MM.1S (cell line): ENCODE results near the gene NRXN3.

Source experiments
- DNase-seq: peaks from one replicate; pipeline ENCODE4 v3.0.0-alpha.2; 2015
- H2AFZ ChIP-seq: fragments of 300-600 bp; sonication (generic); 2 replicates; pipeline ENCODE4 v1.6.0; 2016; ENCODE audit warnings: antibody characterized with exemption, low read length
- H3F3A ChIP-seq: fragments of 300-600 bp; sonication (generic); 2 replicates; pipeline ENCODE4 v1.6.1; 2016; ENCODE audit warnings: mild to moderate bottlenecking, antibody characterized with exemption, low read length, moderate library complexity, mixed read lengths; ENCODE audit not compliant: insufficient read depth
- H3K27ac ChIP-seq: fragments of 300-600 bp; sonication (generic); 2 replicates; pipeline ENCODE4 v1.5.1; 2016; ENCODE audit warnings: mild to moderate bottlenecking, low read length
- H3K27me3 ChIP-seq: fragments of 300-600 bp; sonication (generic); replicated peaks from 2 replicates; pipeline ENCODE4 v1.6.0; 2016; ENCODE audit warnings: low read length; ENCODE audit not compliant: insufficient read depth
- H3K36me3 ChIP-seq: fragments of 300-600 bp; sonication (generic); replicated peaks from 2 replicates; pipeline ENCODE4 v1.6.1; 2016; ENCODE audit warnings: mild to moderate bottlenecking, low read length, mixed read lengths; ENCODE audit not compliant: insufficient read depth
- H3K4me1 ChIP-seq: fragments of 300-600 bp; sonication (generic); 2 replicates; pipeline ENCODE4 v1.6.1; 2016; ENCODE audit warnings: low read length, mixed read lengths
- H3K4me2 ChIP-seq: fragments of 300-600 bp; sonication (generic); 2 replicates; pipeline ENCODE4 v1.6.0; 2016; ENCODE audit warnings: low read depth, low read length
- H3K4me3 ChIP-seq: fragments of 300-600 bp; sonication (generic); 2 replicates; pipeline ENCODE4 v1.5.1; 2016; ENCODE audit warnings: low read length, mixed read lengths
- H3K79me2 ChIP-seq: fragments of 300-600 bp; sonication (generic); 2 replicates; pipeline ENCODE4 v1.6.1; 2016; ENCODE audit warnings: mixed run types, low read length, mixed read lengths
- H3K9ac ChIP-seq: fragments of 300-600 bp; sonication (generic); 2 replicates; pipeline ENCODE4 v1.6.1; 2016; ENCODE audit warnings: low read length, mixed read lengths
- H3K9me2 ChIP-seq: fragments of 300-600 bp; sonication (generic); replicated peaks from 2 replicates; pipeline ENCODE4 v1.6.1; 2016; ENCODE audit warnings: mild to moderate bottlenecking, low read length, mixed read lengths; ENCODE audit not compliant: insufficient read depth
- H3K9me3 ChIP-seq: fragments of 300-600 bp; sonication (generic); replicated peaks from 2 replicates; pipeline ENCODE4 v1.6.1; 2016; ENCODE audit warnings: mild to moderate bottlenecking, low read length, mixed read lengths; ENCODE audit not compliant: insufficient read depth
- H4K20me1 ChIP-seq: fragments of 300-600 bp; sonication (generic); 2 replicates; pipeline ENCODE4 v1.6.1; 2016; ENCODE audit warnings: mild to moderate bottlenecking, low read length, moderate library complexity, mixed read lengths; ENCODE audit not compliant: insufficient read depth
- EZH2 ChIP-seq: fragments of 300-600 bp; sonication (generic); optimal IDR thresholded peaks from 2 replicates; pipeline ENCODE3; 2017; ENCODE audit warnings: low read depth, mild to moderate bottlenecking, antibody characterized with exemption, low read length, mixed read lengths
- EZH2phosphoT487 ChIP-seq: fragments of 300-600 bp; sonication (generic); IDR thresholded peaks from 2 replicates; pipeline ENCODE4 v1.6.1; 2018; ENCODE audit warnings: antibody characterized with exemption, low read length
- TF ChIP-seq, protein P1 (sequence below): fragments of 300-600 bp; sonication (generic); IDR thresholded peaks from 2 replicates; pipeline ENCODE4 v1.5.1; 2016; ENCODE audit warnings: antibody characterized with exemption, low read length, mixed read lengths

The NRXN3 gene

DNA sequence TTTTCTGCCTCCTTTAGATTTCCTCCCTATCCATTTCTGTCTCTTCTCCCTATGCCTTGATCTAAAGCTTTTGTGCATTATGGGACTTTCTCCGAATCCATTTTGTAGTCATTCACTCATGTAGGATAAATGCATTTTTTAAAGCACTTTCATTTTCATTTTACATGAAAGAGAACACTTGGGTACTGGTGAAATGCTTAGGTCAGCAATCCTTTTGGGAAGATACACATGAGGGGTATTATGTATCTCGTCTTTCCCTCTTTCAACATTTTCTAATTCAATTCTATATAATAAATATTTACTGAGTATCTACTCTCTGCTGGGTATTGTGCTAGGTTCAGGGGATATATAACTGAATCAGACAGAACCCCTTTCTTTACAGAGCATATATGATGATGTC is 577.6 kb downstream of the NRXN3 start:
- H2AFZ ChIP-seq = no peak overlapping the region
- H3K4me3 ChIP-seq = no peak overlapping the region
- H3K4me1 ChIP-seq = peaks cover 43% of the 10 kb centered on the region
- H3K9me2 ChIP-seq = no peaks in the 10 kb centered on the region
- H4K20me1 ChIP-seq = no peaks in the 10 kb centered on the region
- no peaks in the 10 kb centered on the region for H3K79me2 ChIP-seq
- H3K27me3 ChIP-seq = no peaks in the 10 kb centered on the region
- peaks cover 14% of the 10 kb centered on the region for H3F3A ChIP-seq
- no peaks in the 10 kb centered on the region for H3K36me3 ChIP-seq
- H3K9ac ChIP-seq = no peak overlapping the region
- H3K4me2 ChIP-seq = peak overlapping the region; percentile 24; the same call in 1 of the 2 replicates
- TF ChIP-seq EZH2 (no peak), EZH2phosphoT487 (no peak)
- TF ChIP-seq, protein P1, sequence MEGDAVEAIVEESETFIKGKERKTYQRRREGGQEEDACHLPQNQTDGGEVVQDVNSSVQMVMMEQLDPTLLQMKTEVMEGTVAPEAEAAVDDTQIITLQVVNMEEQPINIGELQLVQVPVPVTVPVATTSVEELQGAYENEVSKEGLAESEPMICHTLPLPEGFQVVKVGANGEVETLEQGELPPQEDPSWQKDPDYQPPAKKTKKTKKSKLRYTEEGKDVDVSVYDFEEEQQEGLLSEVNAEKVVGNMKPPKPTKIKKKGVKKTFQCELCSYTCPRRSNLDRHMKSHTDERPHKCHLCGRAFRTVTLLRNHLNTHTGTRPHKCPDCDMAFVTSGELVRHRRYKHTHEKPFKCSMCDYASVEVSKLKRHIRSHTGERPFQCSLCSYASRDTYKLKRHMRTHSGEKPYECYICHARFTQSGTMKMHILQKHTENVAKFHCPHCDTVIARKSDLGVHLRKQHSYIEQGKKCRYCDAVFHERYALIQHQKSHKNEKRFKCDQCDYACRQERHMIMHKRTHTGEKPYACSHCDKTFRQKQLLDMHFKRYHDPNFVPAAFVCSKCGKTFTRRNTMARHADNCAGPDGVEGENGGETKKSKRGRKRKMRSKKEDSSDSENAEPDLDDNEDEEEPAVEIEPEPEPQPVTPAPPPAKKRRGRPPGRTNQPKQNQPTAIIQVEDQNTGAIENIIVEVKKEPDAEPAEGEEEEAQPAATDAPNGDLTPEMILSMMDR = no peak
- no peaks in the 10 kb centered on the region for H3K9me3 ChIP-seq
- DNase-seq = peak; percentile 16
- no peak overlapping the region for H3K27ac ChIP-seq

DNA sequence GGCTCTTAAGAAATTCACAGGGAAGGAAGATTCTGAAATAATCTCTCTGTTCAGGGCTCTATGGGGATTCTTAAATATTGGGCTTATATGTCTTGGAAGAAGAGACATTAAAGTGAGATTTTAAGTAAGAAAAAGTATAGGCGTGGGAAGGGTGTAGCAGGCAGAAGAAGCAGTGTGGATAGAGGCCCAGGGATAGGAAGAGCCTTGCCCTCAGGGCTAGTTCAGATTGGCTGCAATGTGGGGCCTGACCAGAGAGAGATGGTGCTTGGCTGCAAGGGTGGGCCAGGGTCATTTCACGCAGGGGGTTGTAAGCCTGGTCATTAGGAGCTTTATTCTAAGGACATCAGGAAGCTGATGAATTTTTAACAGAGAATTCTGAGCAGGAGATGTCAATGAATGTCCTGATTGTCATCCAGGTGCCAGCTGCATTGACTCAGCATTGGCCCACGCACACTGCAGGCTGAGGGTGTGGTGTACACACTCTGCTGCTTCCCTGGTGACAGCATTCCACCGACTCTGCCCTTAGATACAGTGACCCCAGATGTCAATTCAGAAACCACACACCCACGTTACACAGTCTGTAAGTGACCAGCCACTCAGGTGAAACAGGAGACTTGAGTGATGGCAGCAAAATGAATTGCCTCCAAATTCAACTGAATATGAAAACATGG is 582.5 kb downstream of the NRXN3 start:
- Histone ChIP-seq H2AFZ (no peak overlapping the region), H3K4me2 (no peak overlapping the region), H3F3A (peaks cover 14% of the 10 kb centered on the region), H3K4me1 (peaks cover 34% of the 10 kb centered on the region), H3K36me3 (no peaks in the 10 kb centered on the region), H3K9ac (no peak overlapping the region), H3K4me3 (no peak overlapping the region), H3K9me3 (no peaks in the 10 kb centered on the region), H4K20me1 (no peaks in the 10 kb centered on the region), H3K9me2 (no peaks in the 10 kb centered on the region), H3K27me3 (no peaks in the 10 kb centered on the region), H3K27ac (no peak overlapping the region), H3K79me2 (no peaks in the 10 kb centered on the region)
- TF ChIP-seq, protein P1 = no peak
- TF ChIP-seq EZH2phosphoT487 (no peak), EZH2 (no peak)
- no peak for DNase-seq

DNA sequence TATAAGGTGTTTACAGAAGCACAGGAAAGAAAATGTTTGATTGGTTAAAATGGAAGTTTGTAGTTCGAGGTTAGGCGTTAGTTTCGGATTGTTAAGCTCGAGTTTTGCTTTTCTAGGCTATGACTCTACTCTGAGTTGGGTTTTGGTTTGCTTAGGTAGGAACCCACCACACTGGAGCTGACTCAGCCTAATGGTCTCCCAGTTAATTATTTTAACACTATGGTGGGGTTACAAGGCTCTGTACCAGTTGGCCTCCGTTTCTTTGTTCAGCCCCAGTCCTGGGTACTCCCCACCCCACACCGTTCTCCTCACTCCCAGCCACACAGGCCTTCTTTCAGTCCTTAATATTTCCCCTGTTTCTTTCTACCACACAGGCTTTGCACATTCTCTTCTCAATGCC is 583.9 kb downstream of the NRXN3 start:
- no peaks in the 10 kb centered on the region for H3K79me2 ChIP-seq
- no peak for TF ChIP-seq EZH2phosphoT487
- TF ChIP-seq EZH2 = no peak
- TF ChIP-seq, protein P1 = no peak

More for the DNA sequence above, 583.9 kb downstream of the NRXN3 start:
- Histone ChIP-seq H3K9me2 (no peaks in the 10 kb centered on the region), H2AFZ (no peak overlapping the region), H3K27ac (no peak overlapping the region), H3K36me3 (no peaks in the 10 kb centered on the region), H3K4me1 (peaks cover 22% of the 10 kb centered on the region), H3K4me2 (no peak overlapping the region), H3K9me3 (no peaks in the 10 kb centered on the region), H3K4me3 (no peak overlapping the region), H3K9ac (no peak overlapping the region), H3K27me3 (no peaks in the 10 kb centered on the region), H3F3A (peaks cover 12% of the 10 kb centered on the region), H4K20me1 (no peaks in the 10 kb centered on the region)
- DNase-seq = no peak
